Fibroblast of skin of right quadriceps (primary cell): ENCODE results near the gene PRSS56.
"Not testable (repeated sequence)": the region's sequence is repeated elsewhere in the genome, so short reads cannot be mapped to it uniquely, and the experiment has no call there.

Experiments used
- DNase-seq: peaks from one replicate; pipeline ENCODE4 v3.0.0-alpha.2; 2013

Gene PRSS56

GRCh38 chr2:232542715-232543467, 22.7 kb downstream of the PRSS56 start:
- DNase-seq: no peak

GRCh38 chr2:232543491-232543890, 23.3 kb downstream of the PRSS56 start:
- no peak for DNase-seq

- DNase-seq: no peak
These were observed 23.9 kb downstream of the PRSS56 start for GRCh38 chr2:232543928-232544631.

- no peak for DNase-seq
These were observed 24.5 kb downstream of the PRSS56 start for GRCh38 chr2:232544674-232545073.

- no peak for DNase-seq
These were observed 25.6 kb downstream of the PRSS56 start for GRCh38 chr2:232545511-232546375.

- no peak for DNase-seq
These were observed 27.8 kb downstream of the PRSS56 start for GRCh38 chr2:232547991-232548390.

- peak; percentile 5 for DNase-seq
These were observed 29.6 kb downstream of the PRSS56 start for GRCh38 chr2:232549655-232550353.

- DNase-seq: peak; percentile 93
These were observed 30.4 kb downstream of the PRSS56 start, which contains the start of the genes EIF4E2 and TIGD1 for GRCh38 chr2:232550354-232551249. Gene EIF4E2, plus strand, starts transcription at chr2:232550689. Its CDS starts 36 bp downstream, at chr2:232550725. Gene TIGD1, minus strand, starts transcription at chr2:232550557. Its CDS starts 675 bp downstream, at chr2:232549882.

- no peak for DNase-seq
These were observed 31.1 kb downstream of the PRSS56 start for GRCh38 chr2:232551250-232551638.

GRCh38 chr2:232551776-232552175, 31.6 kb downstream of the PRSS56 start:
- DNase-seq: no peak

GRCh38 chr2:232556426-232556825, 36.2 kb downstream of the PRSS56 start:
- DNase-seq: no peak

GRCh38 chr2:232562515-232563151, 42.4 kb downstream of the PRSS56 start:
- no peak for DNase-seq

GRCh38 chr2:232563580-232563979, 43.4 kb downstream of the PRSS56 start:
- peak; percentile 14 for DNase-seq

- no peak for DNase-seq
These were observed 47.5 kb downstream of the PRSS56 start for GRCh38 chr2:232567721-232568120.

GRCh38 chr2:232568161-232568560, 48.0 kb downstream of the PRSS56 start:
- peak; percentile 31 for DNase-seq

GRCh38 chr2:232569541-232569940, 49.4 kb downstream of the PRSS56 start:
- no peak for DNase-seq

- not testable (repeated sequence) for DNase-seq
These were observed 50.3 kb downstream of the PRSS56 start for GRCh38 chr2:232570481-232570880.

GRCh38 chr2:232571026-232571474, 50.9 kb downstream of the PRSS56 start:
- no peak for DNase-seq

- DNase-seq: no peak
These were observed 52.9 kb downstream of the PRSS56 start for GRCh38 chr2:232573042-232573441.

- no peak for DNase-seq
These were observed 53.7 kb downstream of the PRSS56 start for GRCh38 chr2:232573771-232574435.
